DND-41 (cell line): ENCODE measurements around the gene NOL4L.

Source experiments
- ATAC-seq: fragments of 200-7000 bp; cut with Tn5 transposase; 3 replicates; pipeline ENCODE4 v1.9.1; 2021; ENCODE audit warnings: low read depth; ENCODE audit not compliant: insufficient read depth
- DNase-seq: peaks from one replicate; pipeline ENCODE4 v3.0.0-alpha.2; 2020
- H2AFZ ChIP-seq: 2 replicates; pipeline ENCODE4 v1.6.0; 2012; ENCODE audit warnings: low read depth, low read length
- H3K27ac ChIP-seq: 2 replicates; pipeline ENCODE4 v1.5.1; 2012; ENCODE audit warnings: low read length, inconsistent platforms
- H3K27me3 ChIP-seq: fragments of 200-600 bp; sonication (generic); 2 replicates; pipeline ENCODE4 v1.6.0; 2012; ENCODE audit warnings: low read length, mild to moderate bottlenecking, inconsistent platforms; ENCODE audit not compliant: insufficient read depth, poor library complexity
- H3K36me3 ChIP-seq: 2 replicates; pipeline ENCODE4 v1.5.1; 2012; ENCODE audit warnings: low read length, inconsistent platforms; ENCODE audit not compliant: insufficient read depth
- H3K4me1 ChIP-seq: 2 replicates; pipeline ENCODE4 v1.5.1; 2012; ENCODE audit warnings: mild to moderate bottlenecking, low read length; ENCODE audit not compliant: insufficient read depth
- H3K4me2 ChIP-seq: 2 replicates; pipeline ENCODE4 v1.6.0; 2012; ENCODE audit warnings: mild to moderate bottlenecking, moderate library complexity, low read length, inconsistent platforms; ENCODE audit not compliant: insufficient read depth
- H3K4me3 ChIP-seq, 2 experiments: fragments of 200-600 bp in 1 of 2; shearing (Covaris generic) in 1 of 2; 2 replicates each; pipeline ENCODE4 v1.5.1; 2012 to 2016; ENCODE audit warnings: inconsistent platforms in 2 of 2, low read length in 2 of 2, mild to moderate bottlenecking in 2 of 2, low read depth in 1 of 2, moderate library complexity in 1 of 2
- H3K79me2 ChIP-seq: 2 replicates; pipeline ENCODE4 v1.6.0; 2012; ENCODE audit warnings: low read length, inconsistent platforms; ENCODE audit not compliant: insufficient read depth
- H3K9ac ChIP-seq: 2 replicates; pipeline ENCODE4 v1.6.0; 2012; ENCODE audit warnings: low read depth, mild to moderate bottlenecking, inconsistent platforms, low read length, moderate library complexity
- H3K9me3 ChIP-seq: 2 replicates; pipeline ENCODE4 v1.5.1; 2012; ENCODE audit warnings: low read length, moderate library complexity, mild to moderate bottlenecking, inconsistent platforms; ENCODE audit not compliant: insufficient read depth, severe bottlenecking
- H4K20me1 ChIP-seq: 2 replicates; pipeline ENCODE4 v1.6.0; 2012; ENCODE audit warnings: low read length; ENCODE audit not compliant: insufficient read depth
- EZH2 ChIP-seq: IDR thresholded peaks from 3 replicates; pipeline ENCODE4 v1.6.1; 2012; ENCODE audit warnings: borderline replicate concordance, low read depth, mild to moderate bottlenecking, moderate library complexity, low read length, inconsistent platforms; ENCODE audit not compliant: severe bottlenecking
- TF ChIP-seq, protein P1 (sequence below): IDR thresholded peaks from 2 replicates; pipeline ENCODE4 v1.5.1; 2012; ENCODE audit warnings: borderline replicate concordance, low read length, moderate library complexity, mild to moderate bottlenecking; ENCODE audit not compliant: poor library complexity, severe bottlenecking; ENCODE audit errors: extremely low read depth

NOL4L gene

DNA sequence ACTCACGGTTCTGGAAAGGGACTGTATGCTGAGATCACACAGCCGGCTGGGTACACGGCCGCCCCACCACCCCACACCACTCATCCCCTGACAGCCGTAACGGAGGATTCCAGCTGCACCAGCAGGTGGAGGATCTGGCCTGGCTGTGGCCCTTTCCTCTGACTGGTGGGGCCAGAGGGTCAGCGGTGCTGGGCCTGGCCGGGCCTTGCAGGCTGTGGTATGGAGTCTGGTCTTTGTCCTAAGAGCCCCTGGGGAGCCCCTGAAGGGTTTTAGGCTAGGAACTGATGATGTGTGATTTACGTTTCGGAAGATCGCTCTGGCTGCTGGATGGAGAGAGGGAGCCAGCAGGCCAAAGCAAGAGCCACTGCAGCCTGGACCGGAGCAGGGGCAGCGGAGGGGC lies 26.6 kb downstream of the NOL4L start:
- no peak overlapping the region for H3K4me2 ChIP-seq
- no peaks in the 10 kb centered on the region; the same call in 1 of the 2 replicates for H3K36me3 ChIP-seq
- no peaks in the 10 kb centered on the region for H3K9me3 ChIP-seq
- no peaks in the 10 kb centered on the region; the same call in 1 of the 2 replicates for H3K4me1 ChIP-seq
- H3K27me3 ChIP-seq: no peaks in the 10 kb centered on the region
- TF ChIP-seq, protein P1, sequence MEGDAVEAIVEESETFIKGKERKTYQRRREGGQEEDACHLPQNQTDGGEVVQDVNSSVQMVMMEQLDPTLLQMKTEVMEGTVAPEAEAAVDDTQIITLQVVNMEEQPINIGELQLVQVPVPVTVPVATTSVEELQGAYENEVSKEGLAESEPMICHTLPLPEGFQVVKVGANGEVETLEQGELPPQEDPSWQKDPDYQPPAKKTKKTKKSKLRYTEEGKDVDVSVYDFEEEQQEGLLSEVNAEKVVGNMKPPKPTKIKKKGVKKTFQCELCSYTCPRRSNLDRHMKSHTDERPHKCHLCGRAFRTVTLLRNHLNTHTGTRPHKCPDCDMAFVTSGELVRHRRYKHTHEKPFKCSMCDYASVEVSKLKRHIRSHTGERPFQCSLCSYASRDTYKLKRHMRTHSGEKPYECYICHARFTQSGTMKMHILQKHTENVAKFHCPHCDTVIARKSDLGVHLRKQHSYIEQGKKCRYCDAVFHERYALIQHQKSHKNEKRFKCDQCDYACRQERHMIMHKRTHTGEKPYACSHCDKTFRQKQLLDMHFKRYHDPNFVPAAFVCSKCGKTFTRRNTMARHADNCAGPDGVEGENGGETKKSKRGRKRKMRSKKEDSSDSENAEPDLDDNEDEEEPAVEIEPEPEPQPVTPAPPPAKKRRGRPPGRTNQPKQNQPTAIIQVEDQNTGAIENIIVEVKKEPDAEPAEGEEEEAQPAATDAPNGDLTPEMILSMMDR: no peak
- no peak for TF ChIP-seq EZH2
- peaks cover 75% of the 10 kb centered on the region for H3K79me2 ChIP-seq
- H3K9ac ChIP-seq: no peak overlapping the region
- no peak for ATAC-seq
- DNase-seq: no peak
- peaks cover 71% of the 10 kb centered on the region for H4K20me1 ChIP-seq
- H2AFZ ChIP-seq: no peak overlapping the region
- H3K4me3 ChIP-seq: no peak overlapping the region
- H3K27ac ChIP-seq: no peak overlapping the region

DNA sequence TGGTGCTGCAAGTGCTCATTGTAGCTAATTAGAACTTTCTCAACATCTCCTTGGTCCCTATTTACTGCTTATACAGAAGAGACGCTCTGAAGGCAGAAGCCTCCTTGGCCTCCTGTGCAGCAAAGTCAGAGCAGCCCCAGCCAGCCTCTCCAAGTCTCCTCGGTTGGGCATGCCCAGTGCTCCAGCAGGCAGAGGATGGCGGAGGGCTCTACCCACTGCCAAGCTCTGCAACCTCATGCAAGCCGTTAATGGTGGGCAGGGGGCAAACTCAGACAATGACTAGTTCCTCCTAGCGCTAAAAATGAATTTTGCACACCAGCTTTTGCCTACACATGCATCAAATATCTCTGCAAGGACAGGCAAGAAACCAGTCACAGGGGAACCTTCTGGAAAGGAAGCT lies 27.8 kb downstream of the NOL4L start:
- Histone ChIP-seq H4K20me1 (peaks cover 68% of the 10 kb centered on the region), H3K27me3 (no peaks in the 10 kb centered on the region), H3K79me2 (peaks cover 79% of the 10 kb centered on the region), H3K4me2 (no peak overlapping the region), H3K4me3 (no peak overlapping the region), H3K36me3 (no peaks in the 10 kb centered on the region; the same call in 1 of the 2 replicates), H3K27ac (no peak overlapping the region), H3K9me3 (no peaks in the 10 kb centered on the region), H2AFZ (no peak overlapping the region), H3K9ac (no peak overlapping the region), H3K4me1 (no peaks in the 10 kb centered on the region; the same call in 1 of the 2 replicates)
- ATAC-seq (no peak), DNase-seq (no peak)
- no peak for TF ChIP-seq EZH2
- TF ChIP-seq, protein P1: no peak

DNA sequence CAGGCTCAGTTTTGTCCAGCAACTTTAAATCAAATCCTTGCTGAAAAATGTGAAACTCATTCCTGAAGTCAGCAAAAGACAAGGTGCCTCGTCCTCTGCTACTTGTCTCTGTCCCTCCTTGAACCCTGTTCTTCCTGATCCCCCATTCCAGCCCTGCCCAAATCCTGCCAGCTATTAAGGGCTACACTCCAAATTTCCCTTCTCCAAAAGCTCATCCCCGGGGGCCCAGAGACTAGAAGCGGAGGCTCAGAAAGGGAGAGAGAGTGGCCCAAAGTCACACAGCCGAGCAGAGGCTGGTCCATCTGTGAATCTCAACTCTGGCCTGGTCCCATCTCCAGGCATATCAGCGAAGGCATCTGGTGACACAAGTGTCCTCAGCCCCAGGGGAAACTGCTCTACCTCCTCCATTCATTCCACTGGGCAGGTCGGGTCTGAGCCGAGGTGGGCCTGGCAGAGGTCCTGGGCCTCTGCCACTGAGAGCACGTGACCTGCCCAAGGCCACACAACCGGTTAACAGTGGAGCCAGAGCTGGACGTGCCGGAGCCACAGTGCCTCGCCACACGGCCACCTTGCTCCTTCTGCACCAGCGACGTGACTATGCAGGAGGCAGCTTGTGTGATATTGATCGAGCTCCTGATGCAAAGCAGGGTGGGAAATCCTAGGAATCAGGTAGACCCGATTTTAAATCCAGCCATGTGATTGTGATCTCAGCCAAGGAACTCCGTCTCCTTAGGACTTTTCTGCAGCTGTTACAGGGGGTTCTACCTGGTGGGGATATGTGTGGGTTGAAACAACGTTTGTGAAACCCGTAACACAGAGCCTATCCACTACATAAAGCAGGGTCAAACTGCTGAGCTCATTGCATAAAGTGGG lies 28.6 kb downstream of the NOL4L start:
- Histone ChIP-seq H3K79me2 (peaks cover 80% of the 10 kb centered on the region), H3K36me3 (no peaks in the 10 kb centered on the region; the same call in 1 of the 2 replicates), H3K27ac (no peak overlapping the region), H3K9ac (no peak overlapping the region), H3K27me3 (no peaks in the 10 kb centered on the region), H4K20me1 (peaks cover 63% of the 10 kb centered on the region), H3K4me2 (no peak overlapping the region), H3K4me1 (no peaks in the 10 kb centered on the region; the same call in 1 of the 2 replicates), H2AFZ (no peak overlapping the region), H3K4me3 (no peak overlapping the region), H3K9me3 (no peaks in the 10 kb centered on the region)
- TF ChIP-seq EZH2: no peak
- TF ChIP-seq, protein P1: no peak
- ATAC-seq: no peak
- DNase-seq: no peak
